ENCODE data around the gene DDX11. TPM values are rescaled to one million over a fixed set of nuclear protein-coding genes. Genes with fewer than 3 reads are reported as not detected.
"Not testable (repeated sequence)": the region's sequence is repeated elsewhere in the genome, so short reads cannot be mapped to it uniquely, and the experiment has no call there.

The DDX11 gene
- total RNA-seq, 2 experiments from 2014 or later = 136 to 155 TPM

GRCh38 chr12:31072962-31073361, 698 bp upstream of the DDX11 start:
- CTCF ChIA-PET = not testable (repeated sequence)

DNA sequence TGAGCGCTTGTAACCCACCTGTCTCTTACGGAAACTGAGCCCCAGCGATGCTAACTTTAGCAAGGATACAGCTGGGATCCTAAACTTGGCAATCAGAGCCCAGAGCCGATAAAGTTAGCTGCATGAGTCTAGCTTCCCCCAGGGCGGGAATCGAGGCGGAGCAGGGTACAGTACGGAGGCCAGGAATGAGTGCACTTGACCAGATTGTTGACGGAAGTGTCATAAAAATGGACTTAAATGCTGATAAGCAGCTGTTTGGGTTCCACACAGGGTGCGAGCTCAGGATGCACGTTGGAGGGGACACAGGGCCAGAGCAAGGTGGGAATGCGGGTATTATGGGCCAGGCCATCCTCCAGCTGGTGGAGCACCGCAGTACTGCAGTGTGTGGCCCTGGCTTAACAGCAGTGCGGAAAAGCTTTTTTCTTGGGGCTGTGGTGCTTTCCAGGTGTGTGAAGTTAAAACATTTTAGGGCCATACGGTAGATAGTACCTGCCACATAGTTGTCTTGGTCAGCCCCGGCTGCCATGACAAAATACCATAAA, 744 bp downstream of the DDX11 start:
- CTCF ChIA-PET = interaction anchor here (0.6 to 1.3 kb wide), 3 partner anchors 203 to 227 kb away, joined by 3 read pairs; no protein-coding TSS in a partner anchor
- H3K27ac Mint-ChIP-seq = peak overlapping the region; percentile 94
- DNase-seq = peak; percentile 49
- peaks cover 19% of the 10 kb centered on the region for H3K4me1 Mint-ChIP-seq (ENCODE audit: low read depth)
- not testable (repeated sequence) for H3K27me3 Mint-ChIP-seq (ENCODE audit: low read depth); H3K9me3 Mint-ChIP-seq
- peak overlapping the region; percentile 89 for H3K4me3 Mint-ChIP-seq
- intact Hi-C loops (cut with micrococcal nuclease) = loop anchor here (2.0 to 10.0 kb wide), 3 partner anchors 130 to 1200 kb away; partner anchors contain the start of gene CAPRIN2
- H3K36me3 Mint-ChIP-seq (ENCODE audit: low read depth) = peaks cover 22% of the 10 kb centered on the region

More at GRCh38 chr12:31072962-31073361, 698 bp upstream of the DDX11 start:
- Mint-ChIP-seq H3K36me3 (ENCODE audit: low read depth) (peaks cover 15% of the 10 kb centered on the region), H3K4me3 (peak overlapping the region; percentile 89), H3K4me1 (ENCODE audit: low read depth) (peaks cover 19% of the 10 kb centered on the region)
- DNase-seq; H3K9me3 Mint-ChIP-seq; H3K27ac Mint-ChIP-seq; H3K27me3 Mint-ChIP-seq (ENCODE audit: low read depth): not testable (repeated sequence)
- intact Hi-C loops (cut with micrococcal nuclease) = loop anchor here (1.0 to 10.0 kb wide), 4 partner anchors 132 to 1202 kb away; partner anchors contain the start of gene SINHCAF

DNA sequence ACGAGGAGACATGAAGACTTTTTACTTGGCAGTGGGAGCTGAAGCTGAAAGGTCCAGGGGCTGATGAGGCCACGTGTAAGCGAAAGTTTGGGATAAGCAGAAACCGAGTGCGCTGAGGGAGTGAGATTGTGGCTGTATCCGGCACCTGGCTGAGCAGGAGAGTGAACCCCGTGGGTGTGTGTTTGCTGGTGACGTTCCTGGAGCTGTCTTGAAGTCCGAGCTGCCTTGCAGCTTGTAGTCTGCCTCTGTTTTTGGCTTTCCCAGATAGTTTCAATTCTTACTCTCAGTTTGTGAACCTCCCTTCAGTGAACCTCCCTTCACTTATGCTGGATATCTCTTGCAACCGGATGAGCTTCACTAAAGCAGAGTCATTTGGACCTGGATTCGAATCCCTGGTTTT, 2.5 kb downstream of the DDX11 start:
- Mint-ChIP-seq H3K4me3 (peak overlapping the region; percentile 27), H3K36me3 (ENCODE audit: low read depth) (peaks cover 30% of the 10 kb centered on the region), H3K4me1 (ENCODE audit: low read depth) (peaks cover 27% of the 10 kb centered on the region)
- H3K27ac Mint-ChIP-seq; DNase-seq; H3K9me3 Mint-ChIP-seq; H3K27me3 Mint-ChIP-seq (ENCODE audit: low read depth); CTCF ChIA-PET: not testable (repeated sequence)
- intact Hi-C loops (cut with micrococcal nuclease) = loop anchor here (10.0 kb wide), 2 partner anchors 129 to 1199 kb away; no protein-coding TSS in a partner anchor

- DNase-seq; CTCF ChIA-PET; H3K4me3 Mint-ChIP-seq; H3K9me3 Mint-ChIP-seq; H3K27me3 Mint-ChIP-seq (ENCODE audit: low read depth); H3K27ac Mint-ChIP-seq: not testable (repeated sequence)
- intact Hi-C loops (cut with micrococcal nuclease) = loop anchor here (10.0 kb wide), 2 partner anchors 128 to 1198 kb away; no protein-coding TSS in a partner anchor
- Mint-ChIP-seq H3K36me3 (ENCODE audit: low read depth) (peaks cover 31% of the 10 kb centered on the region), H3K4me1 (ENCODE audit: low read depth) (peaks cover 25% of the 10 kb centered on the region)
Measured at GRCh38 chr12:31077095-31077494, 3.4 kb downstream of the DDX11 start.

- H3K4me3 Mint-ChIP-seq; H3K27me3 Mint-ChIP-seq (ENCODE audit: low read depth); H3K27ac Mint-ChIP-seq; DNase-seq; CTCF ChIA-PET; H3K9me3 Mint-ChIP-seq: not testable (repeated sequence)
- peaks cover 30% of the 10 kb centered on the region for H3K36me3 Mint-ChIP-seq (ENCODE audit: low read depth)
- H3K4me1 Mint-ChIP-seq (ENCODE audit: low read depth) = peaks cover 17% of the 10 kb centered on the region
- intact Hi-C loops (cut with micrococcal nuclease) = loop anchor here (10.0 kb wide), 2 partner anchors 127 to 1197 kb away; no protein-coding TSS in a partner anchor
Measured at GRCh38 chr12:31077998-31078397, 4.3 kb downstream of the DDX11 start.

- not testable (repeated sequence) for DNase-seq; H3K4me3 Mint-ChIP-seq; H3K27ac Mint-ChIP-seq; H3K9me3 Mint-ChIP-seq; H3K27me3 Mint-ChIP-seq (ENCODE audit: low read depth)
- intact Hi-C loops (cut with micrococcal nuclease) = loop anchor here (10.0 kb wide), 2 partner anchors 125 to 1195 kb away; no protein-coding TSS in a partner anchor
- peaks cover 16% of the 10 kb centered on the region for H3K4me1 Mint-ChIP-seq (ENCODE audit: low read depth)
- CTCF ChIA-PET = interaction anchor here (0.6 kb wide), 1 partner anchor 1189 kb away, joined by 5 read pairs; no protein-coding TSS in a partner anchor
- H3K36me3 Mint-ChIP-seq (ENCODE audit: low read depth) = peaks cover 32% of the 10 kb centered on the region
Measured at GRCh38 chr12:31079421-31079820, 5.8 kb downstream of the DDX11 start.

GRCh38 chr12:31080221-31080620, 6.6 kb downstream of the DDX11 start:
- H3K4me3 Mint-ChIP-seq; intact Hi-C loops (cut with micrococcal nuclease); CTCF ChIA-PET; DNase-seq; H3K9me3 Mint-ChIP-seq; H3K27me3 Mint-ChIP-seq (ENCODE audit: low read depth); H3K27ac Mint-ChIP-seq: not testable (repeated sequence)
- H3K36me3 Mint-ChIP-seq (ENCODE audit: low read depth) = peaks cover 37% of the 10 kb centered on the region
- H3K4me1 Mint-ChIP-seq (ENCODE audit: low read depth) = peaks cover 15% of the 10 kb centered on the region

GRCh38 chr12:31081274-31081673, 7.6 kb downstream of the DDX11 start:
- H3K4me1 Mint-ChIP-seq (ENCODE audit: low read depth); intact Hi-C loops (cut with micrococcal nuclease); CTCF ChIA-PET; DNase-seq; H3K9me3 Mint-ChIP-seq; H3K27ac Mint-ChIP-seq; H3K27me3 Mint-ChIP-seq (ENCODE audit: low read depth); H3K4me3 Mint-ChIP-seq: not testable (repeated sequence)
- peaks cover 33% of the 10 kb centered on the region for H3K36me3 Mint-ChIP-seq (ENCODE audit: low read depth)

GRCh38 chr12:31084241-31084640, 10.6 kb downstream of the DDX11 start:
- H3K27me3 Mint-ChIP-seq (ENCODE audit: low read depth); DNase-seq; H3K9me3 Mint-ChIP-seq; H3K4me3 Mint-ChIP-seq; CTCF ChIA-PET; intact Hi-C loops (cut with micrococcal nuclease); H3K4me1 Mint-ChIP-seq (ENCODE audit: low read depth); H3K27ac Mint-ChIP-seq: not testable (repeated sequence)
- peaks cover 25% of the 10 kb centered on the region for H3K36me3 Mint-ChIP-seq (ENCODE audit: low read depth)

GRCh38 chr12:31086032-31086431, 12.4 kb downstream of the DDX11 start:
- peaks cover 23% of the 10 kb centered on the region for H3K36me3 Mint-ChIP-seq (ENCODE audit: low read depth)
- H3K9me3 Mint-ChIP-seq; intact Hi-C loops (cut with micrococcal nuclease); H3K4me3 Mint-ChIP-seq; H3K27me3 Mint-ChIP-seq (ENCODE audit: low read depth); H3K4me1 Mint-ChIP-seq (ENCODE audit: low read depth); CTCF ChIA-PET; DNase-seq; H3K27ac Mint-ChIP-seq: not testable (repeated sequence)

- H3K27ac Mint-ChIP-seq; H3K9me3 Mint-ChIP-seq; H3K4me1 Mint-ChIP-seq (ENCODE audit: low read depth); H3K4me3 Mint-ChIP-seq; DNase-seq; H3K27me3 Mint-ChIP-seq (ENCODE audit: low read depth); intact Hi-C loops (cut with micrococcal nuclease); CTCF ChIA-PET: not testable (repeated sequence)
- peaks cover 21% of the 10 kb centered on the region for H3K36me3 Mint-ChIP-seq (ENCODE audit: low read depth)
Measured at GRCh38 chr12:31087486-31087885, 13.8 kb downstream of the DDX11 start.

DNA sequence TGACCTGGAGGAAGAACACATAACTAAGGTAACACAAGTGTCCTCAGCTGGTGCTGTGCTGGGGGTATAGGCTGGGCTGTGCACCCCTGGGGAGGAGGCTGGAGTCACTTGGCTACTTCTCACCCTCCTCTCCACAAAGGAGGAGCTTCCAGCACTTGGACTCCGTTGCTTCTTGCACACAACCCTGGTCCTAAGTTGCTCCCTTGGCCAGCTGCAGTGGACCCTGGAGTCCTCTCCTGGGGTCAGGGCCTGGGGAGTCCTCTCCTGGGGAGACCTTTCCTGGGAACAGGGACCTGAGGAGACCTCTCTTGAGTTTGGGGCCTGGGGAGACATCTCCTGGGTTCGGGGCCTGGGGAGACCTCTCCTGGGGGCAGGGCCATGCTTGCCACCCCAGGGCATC, 14.3 kb downstream of the DDX11 start:
- intact Hi-C loops (cut with micrococcal nuclease); CTCF ChIA-PET; H3K9me3 Mint-ChIP-seq; H3K4me1 Mint-ChIP-seq (ENCODE audit: low read depth); H3K27ac Mint-ChIP-seq; H3K27me3 Mint-ChIP-seq (ENCODE audit: low read depth); H3K4me3 Mint-ChIP-seq; DNase-seq: not testable (repeated sequence)
- peaks cover 24% of the 10 kb centered on the region for H3K36me3 Mint-ChIP-seq (ENCODE audit: low read depth)

GRCh38 chr12:31089072-31089471, 15.4 kb downstream of the DDX11 start:
- Mint-ChIP-seq H3K4me1 (ENCODE audit: low read depth) (no peaks in the 10 kb centered on the region), H3K36me3 (ENCODE audit: low read depth) (peaks cover 21% of the 10 kb centered on the region), H3K27me3 (ENCODE audit: low read depth) (no peaks in the 10 kb centered on the region), H3K4me3 (no peak overlapping the region), H3K27ac (no peak overlapping the region), H3K9me3 (no peaks in the 10 kb centered on the region)
- intact Hi-C loops (cut with micrococcal nuclease) = no loop called here
- CTCF ChIA-PET = no interaction called here
- no peak for DNase-seq
